HepG2 (cell line): ENCODE measurements around the gene KAT6B. TPM values are rescaled to one million over a fixed set of nuclear protein-coding genes. Genes with fewer than 3 reads are reported as not detected.

Source experiments
- BCL6 ChIP-seq: IDR thresholded peaks from 2 replicates; pipeline ENCODE4 v1.6.1; 2016; ENCODE audit warnings: missing genetic modification reagents, missing compliant biosample characterization
- GFI1 ChIP-seq: sonication (generic); formaldehyde crosslinking; IDR thresholded peaks from 2 replicates; pipeline ENCODE4 v1.5.0; 2020; ENCODE audit warnings: missing genetic modification reagents, mild to moderate bottlenecking, borderline replicate concordance
- ISL2 ChIP-seq: sonication (generic); formaldehyde crosslinking; IDR thresholded peaks from 2 replicates; pipeline ENCODE4 v1.5.0; 2020; ENCODE audit warnings: missing genetic modification reagents
- NKX3-1 ChIP-seq: sonication (generic); formaldehyde crosslinking; IDR thresholded peaks from 2 replicates; pipeline ENCODE4 v1.5.0; 2020; ENCODE audit warnings: missing genetic modification reagents
- PAWR ChIP-seq: sonication (generic); formaldehyde crosslinking; IDR thresholded peaks from 2 replicates; pipeline ENCODE4 v1.4.0; 2020; ENCODE audit warnings: missing genetic modification reagents, mild to moderate bottlenecking, borderline replicate concordance
- PHB2 ChIP-seq: fragments of 450-650 bp; IDR thresholded peaks from 2 replicates; pipeline ENCODE4 v1.6.1; 2018; ENCODE audit not compliant: partially characterized antibody
- ZFP90 ChIP-seq: sonication (generic); formaldehyde crosslinking; IDR thresholded peaks from 2 replicates; pipeline ENCODE4 v1.8.0; 2022; ENCODE audit warnings: missing genetic modification reagents, mild to moderate bottlenecking, inconsistent platforms, borderline replicate concordance
- ZNF10 ChIP-seq: sonication (generic); formaldehyde crosslinking; IDR thresholded peaks from 2 replicates; pipeline ENCODE4 v1.4.0; 2020; ENCODE audit warnings: mild to moderate bottlenecking, low read depth, missing genetic modification reagents, borderline replicate concordance
- ZNF30 ChIP-seq: sonication (generic); formaldehyde crosslinking; IDR thresholded peaks from 2 replicates; pipeline ENCODE4 v1.5.0; 2020; ENCODE audit warnings: mild to moderate bottlenecking, missing genetic modification reagents
- ZNF660 ChIP-seq: sonication (generic); formaldehyde crosslinking; IDR thresholded peaks from 2 replicates; pipeline ENCODE4 v1.5.1; 2020; ENCODE audit warnings: mild to moderate bottlenecking, low read depth, missing genetic modification reagents, borderline replicate concordance
- polyA plus RNA-seq, 8 experiments: library from polyadenylated mRNA; depleted of rRNA in 3 of 8; stranded (reverse) in 7 of 8; unstranded in 1 of 8; fragments of >200 nt; fragmentation: Illumina TruSeq in 4 of 8; extraction: Trizol in 4 of 8; gene quantifications; 2 replicates each; pipeline versions ENCODE4 v1.2.1 to v1.2.3, GENCODE V29; 2011 to 2016; ENCODE audit warnings: low read depth in 4 of 8, missing spikeins in 1 of 8, mixed read lengths in 1 of 8; ENCODE audit not compliant: insufficient read depth in 1 of 8
- total RNA-seq, 5 experiments: library from RNA; depleted of rRNA; stranded (reverse); fragments of >200 nt; fragmentation: Illumina TruSeq; extraction: Trizol; gene quantifications; 2 replicates each; pipeline ENCODE4 v1.2.3, GENCODE V29; 2016; ENCODE audit warnings: low read depth in 1 of 5
- TF ChIP-seq, protein P1 (sequence below): sonication (generic); formaldehyde crosslinking; IDR thresholded peaks from 2 replicates; pipeline ENCODE4 v1.5.1; 2020; ENCODE audit warnings: mild to moderate bottlenecking, missing genetic modification reagents, moderate library complexity
- TF ChIP-seq, protein P2 (sequence below): sonication (generic); formaldehyde crosslinking; IDR thresholded peaks from 2 replicates; pipeline ENCODE4 v1.4.0; 2020; ENCODE audit warnings: mild to moderate bottlenecking, missing genetic modification reagents
- TF ChIP-seq, protein P3 (sequence below): sonication (generic); formaldehyde crosslinking; IDR thresholded peaks from 2 replicates; pipeline ENCODE4 v1.5.0; 2020; ENCODE audit warnings: mild to moderate bottlenecking, missing genetic modification reagents, borderline replicate concordance

The KAT6B gene
- total and polyA plus RNA-seq, 2 of the 13 experiments (the other 11 are each of a cell fraction or from before 2014, with no cell fraction given) = 3.0 to 9.5 TPM

DNA sequence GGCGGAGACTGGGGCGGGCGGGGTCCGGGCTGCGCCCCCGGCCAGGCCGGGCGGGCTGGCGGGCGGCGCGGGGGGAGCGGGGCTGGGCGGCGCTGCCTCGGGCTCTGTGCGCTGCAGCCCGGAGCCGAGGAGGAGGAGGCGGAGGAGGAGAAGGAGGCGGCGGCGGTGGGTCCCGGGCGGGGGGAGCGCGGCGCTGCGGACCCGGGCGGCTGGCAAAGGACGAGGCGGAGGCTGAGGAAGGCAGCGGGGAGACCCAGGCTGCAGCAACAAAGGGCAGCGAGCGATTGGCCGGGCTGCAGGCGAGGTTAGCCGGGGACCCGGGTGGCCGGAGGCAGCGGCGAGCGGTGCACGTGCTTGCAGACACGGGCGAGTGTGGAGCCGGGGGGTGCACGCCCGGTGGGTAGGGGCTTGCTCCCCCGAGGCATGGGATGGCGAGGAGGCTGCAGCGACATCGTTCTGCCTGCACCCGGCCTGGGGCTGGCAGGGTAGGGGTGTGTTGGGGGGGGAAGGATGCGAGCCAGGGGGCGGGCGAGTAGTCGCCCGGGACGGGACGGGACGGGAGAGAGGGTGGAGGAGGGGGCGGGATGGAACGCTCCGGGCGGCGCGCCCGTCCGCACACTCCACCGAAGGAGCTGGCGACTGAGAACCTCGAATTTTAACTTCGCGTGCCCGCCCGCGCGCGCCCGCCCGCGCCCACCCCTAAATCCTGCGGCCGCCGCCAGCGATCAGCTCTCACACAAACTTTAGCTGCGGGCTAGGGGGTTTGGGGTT, 844 bp upstream of the KAT6B start (continued):
- TF ChIP-seq, protein P1, sequence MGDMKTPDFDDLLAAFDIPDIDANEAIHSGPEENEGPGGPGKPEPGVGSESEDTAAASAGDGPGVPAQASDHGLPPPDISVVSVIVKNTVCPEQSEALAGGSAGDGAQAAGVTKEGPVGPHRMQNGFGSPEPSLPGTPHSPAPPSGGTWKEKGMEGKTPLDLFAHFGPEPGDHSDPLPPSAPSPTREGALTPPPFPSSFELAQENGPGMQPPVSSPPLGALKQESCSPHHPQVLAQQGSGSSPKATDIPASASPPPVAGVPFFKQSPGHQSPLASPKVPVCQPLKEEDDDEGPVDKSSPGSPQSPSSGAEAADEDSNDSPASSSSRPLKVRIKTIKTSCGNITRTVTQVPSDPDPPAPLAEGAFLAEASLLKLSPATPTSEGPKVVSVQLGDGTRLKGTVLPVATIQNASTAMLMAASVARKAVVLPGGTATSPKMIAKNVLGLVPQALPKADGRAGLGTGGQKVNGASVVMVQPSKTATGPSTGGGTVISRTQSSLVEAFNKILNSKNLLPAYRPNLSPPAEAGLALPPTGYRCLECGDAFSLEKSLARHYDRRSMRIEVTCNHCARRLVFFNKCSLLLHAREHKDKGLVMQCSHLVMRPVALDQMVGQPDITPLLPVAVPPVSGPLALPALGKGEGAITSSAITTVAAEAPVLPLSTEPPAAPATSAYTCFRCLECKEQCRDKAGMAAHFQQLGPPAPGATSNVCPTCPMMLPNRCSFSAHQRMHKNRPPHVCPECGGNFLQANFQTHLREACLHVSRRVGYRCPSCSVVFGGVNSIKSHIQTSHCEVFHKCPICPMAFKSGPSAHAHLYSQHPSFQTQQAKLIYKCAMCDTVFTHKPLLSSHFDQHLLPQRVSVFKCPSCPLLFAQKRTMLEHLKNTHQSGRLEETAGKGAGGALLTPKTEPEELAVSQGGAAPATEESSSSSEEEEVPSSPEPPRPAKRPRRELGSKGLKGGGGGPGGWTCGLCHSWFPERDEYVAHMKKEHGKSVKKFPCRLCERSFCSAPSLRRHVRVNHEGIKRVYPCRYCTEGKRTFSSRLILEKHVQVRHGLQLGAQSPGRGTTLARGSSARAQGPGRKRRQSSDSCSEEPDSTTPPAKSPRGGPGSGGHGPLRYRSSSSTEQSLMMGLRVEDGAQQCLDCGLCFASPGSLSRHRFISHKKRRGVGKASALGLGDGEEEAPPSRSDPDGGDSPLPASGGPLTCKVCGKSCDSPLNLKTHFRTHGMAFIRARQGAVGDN (CRISPR knock-in tag) = peak; percentile 70
- TF ChIP-seq PAWR (CRISPR knock-in tag) (no peak), PHB2 (no peak), ZFP90 (no peak), NKX3-1 (CRISPR knock-in tag) (no peak), ZNF30 (CRISPR knock-in tag) (no peak), BCL6 (CRISPR knock-in tag) (no peak), GFI1 (CRISPR knock-in tag) (0 out of 2 replicates have a peak, but pooled peaks have one; percentile 34), ISL2 (CRISPR knock-in tag) (0 out of 2 replicates have a peak, but pooled peaks have one; percentile 38), ZNF660 (no peak), ZNF10 (no peak)
- TF ChIP-seq, protein P2, sequence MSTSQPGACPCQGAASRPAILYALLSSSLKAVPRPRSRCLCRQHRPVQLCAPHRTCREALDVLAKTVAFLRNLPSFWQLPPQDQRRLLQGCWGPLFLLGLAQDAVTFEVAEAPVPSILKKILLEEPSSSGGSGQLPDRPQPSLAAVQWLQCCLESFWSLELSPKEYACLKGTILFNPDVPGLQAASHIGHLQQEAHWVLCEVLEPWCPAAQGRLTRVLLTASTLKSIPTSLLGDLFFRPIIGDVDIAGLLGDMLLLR (CRISPR knock-in tag) = peak; percentile 74; the same call in 1 of the 2 replicates
- TF ChIP-seq, protein P3, sequence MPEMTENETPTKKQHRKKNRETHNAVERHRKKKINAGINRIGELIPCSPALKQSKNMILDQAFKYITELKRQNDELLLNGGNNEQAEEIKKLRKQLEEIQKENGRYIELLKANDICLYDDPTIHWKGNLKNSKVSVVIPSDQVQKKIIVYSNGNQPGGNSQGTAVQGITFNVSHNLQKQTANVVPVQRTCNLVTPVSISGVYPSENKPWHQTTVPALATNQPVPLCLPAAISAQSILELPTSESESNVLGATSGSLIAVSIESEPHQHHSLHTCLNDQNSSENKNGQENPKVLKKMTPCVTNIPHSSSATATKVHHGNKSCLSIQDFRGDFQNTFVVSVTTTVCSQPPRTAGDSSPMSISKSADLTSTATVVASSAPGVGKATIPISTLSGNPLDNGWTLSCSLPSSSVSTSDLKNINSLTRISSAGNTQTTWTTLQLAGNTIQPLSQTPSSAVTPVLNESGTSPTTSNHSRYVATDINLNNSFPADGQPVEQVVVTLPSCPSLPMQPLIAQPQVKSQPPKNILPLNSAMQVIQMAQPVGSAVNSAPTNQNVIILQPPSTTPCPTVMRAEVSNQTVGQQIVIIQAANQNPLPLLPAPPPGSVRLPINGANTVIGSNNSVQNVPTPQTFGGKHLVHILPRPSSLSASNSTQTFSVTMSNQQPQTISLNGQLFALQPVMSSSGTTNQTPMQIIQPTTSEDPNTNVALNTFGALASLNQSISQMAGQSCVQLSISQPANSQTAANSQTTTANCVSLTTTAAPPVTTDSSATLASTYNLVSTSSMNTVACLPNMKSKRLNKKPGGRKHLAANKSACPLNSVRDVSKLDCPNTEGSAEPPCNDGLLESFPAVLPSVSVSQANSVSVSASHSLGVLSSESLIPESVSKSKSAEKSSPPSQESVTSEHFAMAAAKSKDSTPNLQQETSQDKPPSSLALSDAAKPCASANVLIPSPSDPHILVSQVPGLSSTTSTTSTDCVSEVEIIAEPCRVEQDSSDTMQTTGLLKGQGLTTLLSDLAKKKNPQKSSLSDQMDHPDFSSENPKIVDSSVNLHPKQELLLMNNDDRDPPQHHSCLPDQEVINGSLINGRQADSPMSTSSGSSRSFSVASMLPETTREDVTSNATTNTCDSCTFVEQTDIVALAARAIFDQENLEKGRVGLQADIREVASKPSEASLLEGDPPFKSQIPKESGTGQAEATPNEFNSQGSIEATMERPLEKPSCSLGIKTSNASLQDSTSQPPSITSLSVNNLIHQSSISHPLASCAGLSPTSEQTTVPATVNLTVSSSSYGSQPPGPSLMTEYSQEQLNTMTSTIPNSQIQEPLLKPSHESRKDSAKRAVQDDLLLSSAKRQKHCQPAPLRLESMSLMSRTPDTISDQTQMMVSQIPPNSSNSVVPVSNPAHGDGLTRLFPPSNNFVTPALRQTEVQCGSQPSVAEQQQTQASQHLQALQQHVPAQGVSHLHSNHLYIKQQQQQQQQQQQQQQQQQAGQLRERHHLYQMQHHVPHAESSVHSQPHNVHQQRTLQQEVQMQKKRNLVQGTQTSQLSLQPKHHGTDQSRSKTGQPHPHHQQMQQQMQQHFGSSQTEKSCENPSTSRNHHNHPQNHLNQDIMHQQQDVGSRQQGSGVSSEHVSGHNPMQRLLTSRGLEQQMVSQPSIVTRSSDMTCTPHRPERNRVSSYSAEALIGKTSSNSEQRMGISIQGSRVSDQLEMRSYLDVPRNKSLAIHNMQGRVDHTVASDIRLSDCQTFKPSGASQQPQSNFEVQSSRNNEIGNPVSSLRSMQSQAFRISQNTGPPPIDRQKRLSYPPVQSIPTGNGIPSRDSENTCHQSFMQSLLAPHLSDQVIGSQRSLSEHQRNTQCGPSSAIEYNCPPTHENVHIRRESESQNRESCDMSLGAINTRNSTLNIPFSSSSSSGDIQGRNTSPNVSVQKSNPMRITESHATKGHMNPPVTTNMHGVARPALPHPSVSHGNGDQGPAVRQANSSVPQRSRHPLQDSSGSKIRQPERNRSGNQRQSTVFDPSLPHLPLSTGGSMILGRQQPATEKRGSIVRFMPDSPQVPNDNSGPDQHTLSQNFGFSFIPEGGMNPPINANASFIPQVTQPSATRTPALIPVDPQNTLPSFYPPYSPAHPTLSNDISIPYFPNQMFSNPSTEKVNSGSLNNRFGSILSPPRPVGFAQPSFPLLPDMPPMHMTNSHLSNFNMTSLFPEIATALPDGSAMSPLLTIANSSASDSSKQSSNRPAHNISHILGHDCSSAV (CRISPR knock-in tag) = no peak
